GM12801 (cell line): ENCODE results near the gene PITPNM3.

ENCODE experiments used
- CTCF ChIP-seq: IDR thresholded peaks from one replicate; pipeline ENCODE4 v1.5.1; 2011; ENCODE audit warnings: control low read depth; ENCODE audit not compliant: insufficient read length; ENCODE audit errors: extremely low read depth

PITPNM3 gene

GRCh38 chr17:6521586-6521985, 34.8 kb downstream of the PITPNM3 start:
- no peak for TF ChIP-seq CTCF

- no peak for TF ChIP-seq CTCF
These were observed 39.3 kb downstream of the PITPNM3 start for GRCh38 chr17:6517062-6517461.

- TF ChIP-seq CTCF: no peak
These were observed 42.0 kb downstream of the PITPNM3 start for GRCh38 chr17:6514371-6514770.

GRCh38 chr17:6512552-6512951, 43.8 kb downstream of the PITPNM3 start:
- TF ChIP-seq CTCF: no peak

- TF ChIP-seq CTCF: no peak
These were observed 45.9 kb downstream of the PITPNM3 start for GRCh38 chr17:6510321-6510977.

- no peak for TF ChIP-seq CTCF
These were observed 46.4 kb downstream of the PITPNM3 start for GRCh38 chr17:6509921-6510320.

GRCh38 chr17:6509031-6509771, 47.2 kb downstream of the PITPNM3 start:
- TF ChIP-seq CTCF: no peak
